Naive thymus-derived CD8-positive, alpha-beta T cell (primary cell): Measurements from ENCODE around the gene PLG. TPM values are rescaled to one million over a fixed set of nuclear protein-coding genes. Genes with fewer than 3 reads are reported as not detected.
"Not testable (repeated sequence)": the region's sequence is repeated elsewhere in the genome, so short reads cannot be mapped to it uniquely, and the experiment has no call there.

ENCODE experiments used
- ATAC-seq, 2 donors: fragments of 150-1000 bp; cut with Tn5 transposase in 1 of 2; sonication (Bioruptor Pico), chemical (Tn5 transposase) in 1 of 2; 1 replicate in 1 of 2; 2 replicates in 1 of 2; pipeline ENCODE4 v1.10.0; 2021; ENCODE audit warnings: mild to moderate bottlenecking in 2 of 2, moderate library complexity in 2 of 2
- POLR2A ChIA-PET: fragments of 350-600 bp; sonication (Branson Sonifier 250); formaldehyde crosslinking; loops from one replicate; lab custom pipeline; 2021; ENCODE audit warnings: antibody characterized with exemption; lab: Charles Lee
- DNase-seq, 10 donors: peaks; one replicate each; pipeline versions ENCODE4 v3.0.0 to v3.0.0-alpha.2; 2020 to 2022
- H3K27ac Mint-ChIP-seq, 10 donors: one replicate each; pipeline ENCODE4 v1.8.0; 2020 to 2022; ENCODE audit warnings: mild to moderate bottlenecking in 10 of 10, mixed read lengths in 10 of 10, moderate library complexity in 4 of 10, inconsistent platforms in 1 of 10
- H3K27me3 Mint-ChIP-seq, 5 donors: one replicate each; pipeline ENCODE4 v1.8.0; 2021 to 2022; ENCODE audit warnings: mixed read lengths in 5 of 5
- H3K36me3 Mint-ChIP-seq, 3 donors: one replicate each; pipeline ENCODE4 v1.8.0; 2020 to 2022; ENCODE audit warnings: mixed read lengths in 3 of 3, mild to moderate bottlenecking in 2 of 3, inconsistent platforms in 1 of 3
- H3K4me1 Mint-ChIP-seq, 4 donors: one replicate each; pipeline ENCODE4 v1.8.0; 2021 to 2022; ENCODE audit warnings: mixed read lengths in 4 of 4
- H3K4me3 Mint-ChIP-seq, 10 donors: one replicate each; pipeline ENCODE4 v1.8.0; 2020 to 2022; ENCODE audit warnings: mild to moderate bottlenecking in 10 of 10, mixed read lengths in 10 of 10, moderate library complexity in 6 of 10, inconsistent platforms in 1 of 10
- H3K9me3 Mint-ChIP-seq, 9 donors: one replicate each; pipeline ENCODE4 v1.8.0; 2020 to 2022; ENCODE audit warnings: mixed read lengths in 9 of 9, mild to moderate bottlenecking in 3 of 9, inconsistent platforms in 1 of 9, moderate library complexity in 1 of 9
- polyA plus RNA-seq, 3 donors: library from polyadenylated mRNA; unstranded; fragments of 300-500 nt; fragmentation: Illumina TruSeq; gene quantifications; one replicate each; pipeline ENCODE4 v1.2.3, GENCODE V29; 2021
- total RNA-seq, 8 experiments: library from RNA in 2 of 8; stranded (reverse) in 2 of 8; gene quantifications; one replicate each; pipeline ENCODE4 v1.2.3 and lab custom pipeline; 2021 to 2026

PLG gene
- total and polyA plus RNA-seq, 5 experiments from 2014 or later: 0.47 TPM; not detected in 4

DNA sequence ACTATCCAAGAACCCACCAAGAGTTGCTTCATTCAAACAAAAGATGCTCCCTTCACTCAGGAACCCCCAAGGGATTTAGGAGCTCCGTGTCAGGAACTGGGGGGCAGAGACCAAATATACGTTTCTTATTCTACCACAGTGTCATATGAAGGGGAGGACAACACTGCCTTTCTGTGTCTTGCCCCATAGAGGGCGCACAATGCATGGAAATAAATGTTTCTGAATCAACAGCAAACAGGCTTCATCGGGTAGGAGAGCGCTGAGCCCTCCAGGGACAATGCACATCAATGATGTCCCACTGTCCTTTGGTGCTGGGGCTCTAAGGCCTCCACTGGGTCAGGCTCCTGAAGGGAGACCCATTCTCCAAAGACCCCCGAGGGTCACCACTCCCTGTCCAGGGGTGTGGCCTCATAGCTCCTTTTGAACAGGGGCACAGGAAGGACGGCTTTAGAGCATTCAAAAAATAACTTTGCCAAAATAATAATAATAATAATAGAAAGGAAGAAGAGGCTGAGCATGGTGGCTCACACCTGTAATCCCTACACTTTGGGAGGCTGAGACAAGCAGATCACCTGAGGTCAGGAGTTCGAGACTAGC is 31.1 kb downstream of the PLG start:
- Mint-ChIP-seq H3K4me3 (no peak overlapping the region), H3K4me1 (no peaks in the 10 kb centered on the region), H3K27me3 (peaks cover 2 to 17% (median 12%) of the 10 kb centered on the region in 5 donors), H3K9me3 (no peaks in the 10 kb centered on the region), H3K36me3 (no peaks in the 10 kb centered on the region), H3K27ac (no peak overlapping the region)
- no peak for ATAC-seq
- POLR2A ChIA-PET: no interaction called here
- DNase-seq: peak in 4 of 10 donors; percentile 2 to 10 (median 6)

DNA sequence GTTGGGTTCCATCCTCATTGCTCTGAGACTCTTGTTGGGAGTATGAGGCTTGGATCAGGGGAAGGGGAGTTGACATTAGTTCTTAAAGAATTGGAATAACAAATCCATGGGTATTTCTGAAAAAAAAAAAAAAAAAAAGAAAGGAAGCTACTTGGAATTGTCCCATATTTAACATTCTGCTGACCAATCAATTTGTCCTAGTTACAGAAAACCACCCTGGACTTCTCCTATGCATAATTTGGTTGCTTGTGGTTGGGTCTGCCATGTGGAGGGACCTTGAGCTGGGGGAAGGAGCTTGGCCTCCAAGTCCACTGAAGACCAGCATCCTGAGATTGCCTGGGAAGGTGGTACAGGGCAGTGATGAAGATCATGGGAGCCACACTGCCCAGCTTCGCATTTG is 32.6 kb downstream of the PLG start:
- no peaks in the 10 kb centered on the region for H3K36me3 Mint-ChIP-seq
- DNase-seq: no peak
- H3K9me3 Mint-ChIP-seq: no peaks in the 10 kb centered on the region
- H3K4me3 Mint-ChIP-seq: no peak overlapping the region
- no peaks in the 10 kb centered on the region for H3K4me1 Mint-ChIP-seq
- H3K27ac Mint-ChIP-seq: no peak overlapping the region
- POLR2A ChIA-PET: no interaction called here
- H3K27me3 Mint-ChIP-seq: peaks cover 2 to 17% (median 12%) of the 10 kb centered on the region in 5 donors
- no peak for ATAC-seq

DNA sequence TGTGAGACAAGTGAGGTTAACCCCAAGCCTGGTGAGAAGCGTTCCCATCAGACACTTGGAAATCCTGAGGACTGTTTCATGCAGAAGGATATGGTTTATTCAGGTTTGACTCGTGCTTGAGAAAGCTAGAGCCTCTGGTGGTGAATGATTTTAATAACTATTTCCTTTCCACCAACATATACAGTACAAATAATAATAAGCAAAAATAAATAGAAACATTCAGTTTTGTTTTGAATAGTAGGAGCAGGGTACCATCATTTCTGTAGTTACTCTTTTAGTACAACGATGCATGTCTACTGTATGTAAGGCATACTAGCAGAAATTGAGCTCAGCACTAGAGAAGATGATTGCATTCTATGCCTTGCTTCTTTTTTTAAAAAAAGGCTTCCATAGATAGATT is 33.5 kb downstream of the PLG start:
- ATAC-seq: no peak
- Mint-ChIP-seq H3K4me3 (no peak overlapping the region), H3K27me3 (peaks cover under 1 to 14% (median 8%) of the 10 kb centered on the region in 5 donors), H3K36me3 (no peaks in the 10 kb centered on the region), H3K4me1 (no peaks in the 10 kb centered on the region), H3K27ac (no peak overlapping the region), H3K9me3 (no peaks in the 10 kb centered on the region)
- POLR2A ChIA-PET: no interaction called here
- DNase-seq: no peak

DNA sequence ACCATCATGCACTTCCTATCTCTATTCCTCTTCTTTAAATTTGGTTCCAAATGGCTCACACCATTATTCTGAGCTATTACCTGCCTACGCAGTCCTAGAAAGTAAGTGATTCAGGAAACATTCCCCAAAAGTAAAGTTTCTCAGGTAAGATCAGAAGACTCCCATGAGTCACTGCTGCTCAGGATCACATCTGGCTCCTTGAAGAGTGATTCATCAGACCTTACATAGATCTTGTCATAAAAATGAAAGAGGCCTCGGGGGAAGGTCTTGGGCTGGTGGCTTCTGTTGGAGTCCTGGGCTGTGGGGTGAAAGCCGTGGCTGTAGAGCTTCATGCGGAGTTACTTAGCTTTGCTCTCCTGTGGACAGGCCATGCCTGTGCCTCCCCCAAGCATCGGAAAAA is 35.9 kb downstream of the PLG start:
- POLR2A ChIA-PET: no interaction called here
- Mint-ChIP-seq H3K9me3 (no peaks in the 10 kb centered on the region), H3K27me3 (peaks cover 0 to 4% (median 0%) of the 10 kb centered on the region in 5 donors)

DNA sequence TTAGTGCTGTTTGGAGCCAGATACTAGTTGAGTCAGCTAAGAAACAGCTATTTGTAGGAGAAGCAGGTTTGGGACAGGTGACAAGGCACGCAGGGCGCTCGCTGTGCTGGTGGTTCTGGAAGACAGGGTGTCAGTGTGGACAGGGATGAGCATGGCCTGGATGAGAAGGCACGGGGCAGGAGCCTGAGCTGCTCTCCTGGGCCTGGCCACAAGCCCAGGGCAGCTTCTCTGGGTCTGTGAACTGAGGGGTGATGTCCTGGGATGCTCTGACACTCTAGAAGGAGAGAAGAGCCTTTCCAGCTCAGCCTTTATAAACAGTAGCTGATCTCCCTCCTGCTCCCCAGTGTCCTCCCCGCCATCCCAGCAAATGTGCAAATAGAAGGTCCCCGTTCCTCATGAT is 37.9 kb downstream of the PLG start:
- ATAC-seq: no peak
- H3K9me3 Mint-ChIP-seq: peaks cover 0 to 9% (median 3%) of the 10 kb centered on the region in 9 donors
- H3K4me1 Mint-ChIP-seq: peaks cover 0 to 6% (median 0%) of the 10 kb centered on the region in 4 donors
- POLR2A ChIA-PET: no interaction called here
- no peak overlapping the region for H3K4me3 Mint-ChIP-seq
- H3K36me3 Mint-ChIP-seq: no peaks in the 10 kb centered on the region
- H3K27ac Mint-ChIP-seq: no peak overlapping the region
- no peak for DNase-seq
- H3K27me3 Mint-ChIP-seq: peaks cover 0 to 8% (median 2%) of the 10 kb centered on the region in 5 donors

More for the DNA sequence above, 35.9 kb downstream of the PLG start:
- Mint-ChIP-seq H3K4me1 (peaks cover 0 to 6% (median 0%) of the 10 kb centered on the region in 4 donors), H3K27ac (no peak overlapping the region), H3K36me3 (no peaks in the 10 kb centered on the region), H3K4me3 (no peak overlapping the region)
- no peak for ATAC-seq
- no peak for DNase-seq

DNA sequence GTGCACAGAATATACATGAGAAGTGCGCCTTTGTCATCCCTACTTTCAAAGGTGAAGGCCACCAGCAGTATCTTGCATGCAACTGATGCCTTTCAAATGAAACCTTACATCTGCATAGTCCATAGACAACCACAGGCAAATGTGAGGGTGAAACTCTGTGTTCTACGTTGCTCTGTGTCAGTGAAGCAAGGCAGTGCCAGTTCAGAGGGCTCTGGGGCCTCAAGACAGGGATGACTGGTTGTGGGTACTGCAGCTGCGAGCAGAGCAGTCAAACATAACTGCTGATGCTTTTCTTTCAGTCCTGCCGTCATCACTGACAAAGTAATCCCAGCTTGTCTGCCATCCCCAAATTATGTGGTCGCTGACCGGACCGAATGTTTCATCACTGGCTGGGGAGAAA is 39.0 kb downstream of the PLG start:
- H3K27ac Mint-ChIP-seq, ATAC-seq, POLR2A ChIA-PET, H3K4me3 Mint-ChIP-seq, H3K4me1 Mint-ChIP-seq, DNase-seq, H3K36me3 Mint-ChIP-seq: not testable (repeated sequence)
- Mint-ChIP-seq H3K27me3 (peaks cover 0 to 16% (median 2%) of the 10 kb centered on the region in 5 donors), H3K9me3 (peaks cover 0 to 20% (median 7%) of the 10 kb centered on the region in 9 donors)

DNA sequence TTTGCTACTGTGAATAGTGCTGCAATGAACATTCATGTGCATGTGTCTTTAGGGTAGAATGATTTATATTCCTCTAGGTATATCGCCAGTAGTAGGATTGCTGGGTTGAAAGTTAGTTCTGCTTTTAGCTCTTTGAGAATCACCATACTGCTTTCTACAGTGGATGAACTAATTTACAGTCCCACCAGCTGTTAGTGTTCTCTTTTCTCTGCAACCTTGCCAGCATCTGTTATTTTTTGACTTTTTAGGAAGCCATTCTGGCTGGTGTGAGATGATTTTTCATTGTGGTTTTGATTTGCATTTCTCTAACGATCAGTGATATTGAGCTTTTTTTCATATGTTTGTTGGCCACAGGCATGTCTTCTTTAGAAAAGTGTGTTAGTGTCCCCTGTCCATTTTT is 40.0 kb downstream of the PLG start:
- Mint-ChIP-seq H3K9me3 (peaks cover 0 to 26% (median 7%) of the 10 kb centered on the region in 9 donors), H3K4me3 (no peak overlapping the region), H3K36me3 (no peaks in the 10 kb centered on the region), H3K4me1 (peaks cover 0 to 6% (median 0%) of the 10 kb centered on the region in 4 donors), H3K27ac (no peak overlapping the region), H3K27me3 (peaks cover 0 to 20% (median 4%) of the 10 kb centered on the region in 5 donors)
- ATAC-seq: no peak
- POLR2A ChIA-PET: no interaction called here
- no peak for DNase-seq

DNA sequence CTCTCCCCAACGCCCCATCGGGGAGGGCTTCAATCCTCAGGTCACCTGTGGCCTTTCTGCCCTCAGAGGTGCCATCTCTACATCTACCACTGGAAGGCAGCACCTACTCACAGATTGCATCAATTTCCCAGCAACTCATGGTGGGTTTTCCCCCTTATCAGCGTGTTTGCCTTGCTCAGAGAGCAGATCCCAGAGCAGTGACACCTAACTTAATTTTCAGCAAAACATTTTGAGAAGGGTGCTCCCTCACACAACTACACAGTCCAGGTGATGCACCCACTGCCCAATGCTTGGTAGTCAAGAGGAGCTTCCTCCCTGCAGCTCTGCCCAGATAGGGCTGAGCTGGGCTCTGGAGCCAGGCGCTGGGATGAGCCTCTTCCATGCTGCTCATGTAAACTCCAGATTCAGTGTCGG is 48.2 kb downstream of the PLG start:
- H3K9me3 Mint-ChIP-seq: peaks cover 0 to 13% (median 4%) of the 10 kb centered on the region in 9 donors
- H3K4me3 Mint-ChIP-seq: no peak overlapping the region
- ATAC-seq (no peak), DNase-seq (no peak)
- H3K27me3 Mint-ChIP-seq: peaks cover 6 to 29% (median 15%) of the 10 kb centered on the region in 5 donors
- H3K4me1 Mint-ChIP-seq: no peaks in the 10 kb centered on the region
- H3K36me3 Mint-ChIP-seq: no peaks in the 10 kb centered on the region
- POLR2A ChIA-PET: no interaction called here
- H3K27ac Mint-ChIP-seq: no peak overlapping the region

DNA sequence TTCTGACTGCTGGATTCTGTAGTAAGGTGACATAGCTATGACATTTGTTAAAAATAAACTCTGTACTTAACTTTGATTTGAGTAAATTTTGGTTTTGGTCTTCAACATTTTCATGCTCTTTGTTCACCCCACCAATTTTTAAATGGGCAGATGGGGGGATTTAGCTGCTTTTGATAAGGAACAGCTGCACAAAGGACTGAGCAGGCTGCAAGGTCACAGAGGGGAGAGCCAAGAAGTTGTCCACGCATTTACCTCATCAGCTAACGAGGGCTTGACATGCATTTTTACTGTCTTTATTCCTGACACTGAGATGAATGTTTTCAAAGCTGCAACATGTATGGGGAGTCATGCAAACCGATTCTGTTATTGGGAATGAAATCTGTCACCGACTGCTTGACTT is 51.2 kb downstream of the PLG start:
- ATAC-seq, H3K4me3 Mint-ChIP-seq, DNase-seq, H3K9me3 Mint-ChIP-seq, H3K4me1 Mint-ChIP-seq, H3K36me3 Mint-ChIP-seq, POLR2A ChIA-PET, H3K27ac Mint-ChIP-seq: not testable (repeated sequence)
- peaks cover 21 to 39% (median 26%) of the 10 kb centered on the region in 5 donors for H3K27me3 Mint-ChIP-seq

DNA sequence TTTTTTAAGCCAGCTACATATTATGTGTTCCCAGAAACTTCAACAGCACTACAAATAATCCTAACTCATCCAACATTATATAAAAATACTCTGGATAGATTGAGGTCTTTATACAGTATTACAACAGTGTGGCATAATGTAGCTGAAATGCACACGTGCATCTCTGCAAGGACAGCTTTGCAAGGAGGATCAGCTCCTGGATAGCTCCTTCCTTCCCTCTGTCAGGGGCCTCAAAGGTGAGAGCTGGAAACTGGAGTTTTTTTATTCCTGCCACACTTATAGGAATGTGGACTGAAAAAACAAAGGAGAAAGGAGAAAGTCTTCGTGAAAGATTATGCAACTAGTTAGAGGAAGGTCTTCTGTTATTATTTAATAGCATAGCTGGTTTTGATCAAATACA is 53.1 kb downstream of the PLG start:
- Mint-ChIP-seq H3K9me3 (peaks cover 0 to 8% (median under 1%) of the 10 kb centered on the region in 9 donors), H3K4me3 (no peak overlapping the region), H3K27me3 (peaks cover 28 to 46% (median 35%) of the 10 kb centered on the region in 5 donors), H3K36me3 (no peaks in the 10 kb centered on the region), H3K27ac (no peak overlapping the region), H3K4me1 (no peaks in the 10 kb centered on the region)
- DNase-seq: no peak
- ATAC-seq: no peak
- POLR2A ChIA-PET: no interaction called here

DNA sequence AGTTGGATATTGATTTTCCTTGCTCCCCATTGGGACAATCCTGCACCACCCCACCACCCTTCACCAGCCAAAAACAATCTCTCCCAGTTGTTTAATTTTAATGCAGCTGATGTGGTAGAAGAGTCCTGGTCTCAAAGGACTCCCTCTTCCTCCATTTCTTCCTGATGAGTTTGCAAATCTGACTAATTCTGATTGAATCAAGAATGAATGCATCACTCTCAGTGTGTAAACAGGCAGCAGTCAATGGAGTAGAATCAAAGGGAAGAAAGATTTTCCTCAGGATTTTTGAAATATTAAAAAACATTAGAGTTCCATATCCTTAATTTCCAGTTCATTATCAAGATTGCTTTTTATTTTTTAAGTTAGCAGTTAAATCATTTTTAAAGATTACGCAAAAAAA is 54.0 kb downstream of the PLG start:
- H3K27me3 Mint-ChIP-seq: peaks cover 27 to 46% (median 35%) of the 10 kb centered on the region in 5 donors
- no peak for ATAC-seq

DNA sequence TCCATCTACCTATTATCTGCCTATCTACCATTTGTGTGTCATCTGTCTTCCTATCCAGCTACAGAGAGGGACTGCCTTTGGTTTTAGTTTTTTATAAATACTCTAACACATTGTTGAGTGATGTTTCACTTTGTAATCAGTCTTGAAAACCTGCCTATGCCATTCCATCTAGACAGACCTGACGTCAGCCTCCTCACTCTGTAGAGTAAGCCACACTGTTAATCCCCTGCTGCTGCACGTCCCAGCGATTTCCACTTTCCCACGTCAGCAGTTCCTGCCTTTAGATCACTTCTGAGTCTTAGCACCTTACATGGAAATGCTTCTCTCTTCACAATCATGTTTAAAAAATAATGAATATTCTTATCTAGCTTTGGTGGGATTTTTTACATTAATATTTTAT is 54.8 kb downstream of the PLG start:
- no peak for ATAC-seq
- POLR2A ChIA-PET: no interaction called here
- H3K9me3 Mint-ChIP-seq: peaks cover 0 to 14% (median 6%) of the 10 kb centered on the region in 9 donors
- peaks cover 0 to 4% (median 0%) of the 10 kb centered on the region in 3 donors for H3K36me3 Mint-ChIP-seq
- no peaks in the 10 kb centered on the region for H3K4me1 Mint-ChIP-seq
- peaks cover 26 to 46% (median 35%) of the 10 kb centered on the region in 5 donors for H3K27me3 Mint-ChIP-seq
- no peak overlapping the region for H3K4me3 Mint-ChIP-seq
- H3K27ac Mint-ChIP-seq: no peak overlapping the region
- DNase-seq: no peak

More for the DNA sequence above, 54.0 kb downstream of the PLG start:
- H3K4me1 Mint-ChIP-seq: no peaks in the 10 kb centered on the region
- POLR2A ChIA-PET: no interaction called here
- no peaks in the 10 kb centered on the region for H3K36me3 Mint-ChIP-seq
- H3K9me3 Mint-ChIP-seq: peaks cover 0 to 8% (median 2%) of the 10 kb centered on the region in 9 donors
- no peak overlapping the region for H3K4me3 Mint-ChIP-seq
- no peak for DNase-seq
- H3K27ac Mint-ChIP-seq: no peak overlapping the region

DNA sequence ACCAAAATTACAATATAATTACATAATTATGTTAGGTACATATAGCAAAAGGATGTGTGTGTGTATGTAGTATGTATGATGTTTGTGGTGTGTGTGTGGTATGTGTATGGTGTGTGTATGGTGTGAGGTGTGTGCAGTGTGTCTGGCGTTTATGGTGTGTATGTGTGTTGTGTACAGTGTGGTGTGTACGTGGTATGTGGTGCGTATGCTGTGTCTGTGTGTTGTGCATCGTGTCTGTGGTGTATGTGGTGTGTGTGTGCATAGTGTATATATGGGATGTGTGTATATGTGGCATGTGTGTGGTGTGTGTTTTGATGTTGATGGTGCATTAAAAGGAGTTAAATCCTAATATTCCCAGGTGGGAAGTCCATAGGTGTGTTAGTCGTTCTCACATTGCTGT is 62.8 kb downstream of the PLG start:
- no peak for DNase-seq
- no peak overlapping the region for H3K4me3 Mint-ChIP-seq
- H3K4me1 Mint-ChIP-seq: peaks cover 2 to 5% (median 5%) of the 10 kb centered on the region in 4 donors
- peaks cover 0 to 23% (median 12%) of the 10 kb centered on the region in 9 donors for H3K9me3 Mint-ChIP-seq
- peaks cover 21 to 49% (median 26%) of the 10 kb centered on the region in 5 donors for H3K27me3 Mint-ChIP-seq
- POLR2A ChIA-PET: no interaction called here
- H3K36me3 Mint-ChIP-seq: peaks cover 0 to 8% (median 0%) of the 10 kb centered on the region in 3 donors
- no peak overlapping the region for H3K27ac Mint-ChIP-seq
- ATAC-seq: no peak
